BE2C (cell line): Measurements from ENCODE around the gene METTL1.

Experiments used
- DNase-seq: peaks from one replicate; pipeline ENCODE4 v3.0.0-alpha.2; 2020
- H3K27me3 ChIP-seq: fragments of 250-450 bp; sonication (Bioruptor Pico); 2 replicates; pipeline ENCODE4 v1.5.1; 2020; ENCODE audit warnings: mild to moderate bottlenecking
- H3K36me3 ChIP-seq: fragments of 250-450 bp; sonication (Bioruptor Pico); 2 replicates; pipeline ENCODE4 v1.5.1; 2020; ENCODE audit warnings: mild to moderate bottlenecking
- H3K4me1 ChIP-seq: fragments of 250-450 bp; sonication (Bioruptor Pico); 2 replicates; pipeline ENCODE4 v1.5.1; 2020
- H3K4me3 ChIP-seq: 2 replicates; pipeline ENCODE4 v1.5.1; 2011; ENCODE audit warnings: low read depth, low read length
- H3K9me3 ChIP-seq: fragments of 250-450 bp; sonication (Bioruptor Pico); 2 replicates; pipeline ENCODE4 v1.5.1; 2020
- CTCF ChIP-seq: IDR thresholded peaks from 2 replicates; pipeline ENCODE4 v1.5.1; 2012; ENCODE audit warnings: mild to moderate bottlenecking, low read depth, low read length

The METTL1 gene

GRCh38 chr12:57772429-57773322 is 771 bp upstream of the METTL1 start, which contains the start of gene EEF1AKMT3:
Gene EEF1AKMT3 (plus strand): TSS chr12:57772614. CDS start chr12:57772725, 111 bp downstream.
- H3K27me3 ChIP-seq: no peaks in the 10 kb centered on the region
- H3K9me3 ChIP-seq: no peaks in the 10 kb centered on the region
- peak; percentile 71 for DNase-seq
- peak within 1 kb of the TSS; percentile 96 for H3K4me3 ChIP-seq
- TF ChIP-seq CTCF: no peak
- H3K4me1 ChIP-seq: no peaks in the 10 kb centered on the region
- H3K36me3 ChIP-seq: peaks cover 24% of the 10 kb centered on the region

- Histone ChIP-seq H3K27me3 (peaks cover 8% of the 10 kb centered on the region), H3K36me3 (peaks cover 24% of the 10 kb centered on the region), H3K9me3 (no peaks in the 10 kb centered on the region), H3K4me3 (peak overlapping the region; percentile 96), H3K4me1 (peaks cover 5% of the 10 kb centered on the region; the same call in 1 of the 2 replicates)
- no peak for TF ChIP-seq CTCF
- DNase-seq: peak; percentile 92
These were observed 551 bp downstream of the METTL1 start for GRCh38 chr12:57771236-57771872.

GRCh38 chr12:57770734-57771133 is 1.2 kb downstream of the METTL1 start:
- H3K36me3 ChIP-seq: peaks cover 24% of the 10 kb centered on the region
- peaks cover 14% of the 10 kb centered on the region for H3K27me3 ChIP-seq
- peak overlapping the region; percentile 96 for H3K4me3 ChIP-seq
- H3K4me1 ChIP-seq: peaks cover 5% of the 10 kb centered on the region; the same call in 1 of the 2 replicates
- TF ChIP-seq CTCF: no peak
- no peaks in the 10 kb centered on the region for H3K9me3 ChIP-seq
- DNase-seq: no peak

GRCh38 chr12:57769594-57769993 is 2.3 kb downstream of the METTL1 start:
- peaks cover 24% of the 10 kb centered on the region for H3K36me3 ChIP-seq
- no peak overlapping the region for H3K4me3 ChIP-seq
- H3K27me3 ChIP-seq: peaks cover 25% of the 10 kb centered on the region
- DNase-seq: no peak
- H3K9me3 ChIP-seq: no peaks in the 10 kb centered on the region
- no peak for TF ChIP-seq CTCF
- peaks cover 5% of the 10 kb centered on the region; the same call in 1 of the 2 replicates for H3K4me1 ChIP-seq

GRCh38 chr12:57767876-57768275 is 4.0 kb downstream of the METTL1 start:
- H3K27me3 ChIP-seq: peaks cover 37% of the 10 kb centered on the region
- H3K4me3 ChIP-seq: no peak overlapping the region
- no peak for DNase-seq
- no peak for TF ChIP-seq CTCF
- H3K4me1 ChIP-seq: peaks cover 5% of the 10 kb centered on the region; the same call in 1 of the 2 replicates
- peaks cover 24% of the 10 kb centered on the region for H3K36me3 ChIP-seq
- no peaks in the 10 kb centered on the region for H3K9me3 ChIP-seq

- H3K36me3 ChIP-seq: peaks cover 24% of the 10 kb centered on the region
- no peak overlapping the region for H3K4me3 ChIP-seq
- no peak for TF ChIP-seq CTCF
- peaks cover 37% of the 10 kb centered on the region for H3K27me3 ChIP-seq
- no peak for DNase-seq
- H3K9me3 ChIP-seq: no peaks in the 10 kb centered on the region
- peaks cover 5% of the 10 kb centered on the region; the same call in 1 of the 2 replicates for H3K4me1 ChIP-seq
These were observed 4.6 kb downstream of the METTL1 start for GRCh38 chr12:57767305-57767698.
